ENCODE measurements around the gene LIN28A.

The LIN28A gene
- long read RNA-seq = 0 reads

GRCh38 chr1:26410706-26411623, at the start of gene LIN28A:
Gene LIN28A, plus strand, starts transcription at chr1:26410817. Its CDS starts 75 bp downstream, at chr1:26410892.
- DNase-seq (ENCODE audit: low read depth in 1 of 2, low spot score in 1 of 2) = no peak

GRCh38 chr1:26361605-26362122, 49.0 kb upstream of the LIN28A start:
- H3K27ac ChIP-seq (replicated peaks) = no peak overlapping the region
- H3K27me3 ChIP-seq (ENCODE audit: insufficient read depth, poor library complexity, severe bottlenecking) = peaks cover 18% of the 10 kb centered on the region
- no peak for TF ChIP-seq GABPA (IDR thresholded peaks at IDR 0.05; ENCODE audit: low read depth)
- no peak for TF ChIP-seq POLR2AphosphoS5 (IDR thresholded peaks at IDR 0.05; ENCODE audit: low read depth)
- no peak for TF ChIP-seq SPI1 (IDR thresholded peaks at IDR 0.05; ENCODE audit: borderline replicate concordance, low read depth)
- TF ChIP-seq CTCF (IDR thresholded peaks at IDR 0.05; ENCODE audit: insufficient read depth, low read length) = no peak
- TF ChIP-seq REST (IDR thresholded peaks at IDR 0.05; ENCODE audit: insufficient replicate concordance, low read depth) = no peak
- no peak overlapping the region for H3K4me3 ChIP-seq (replicated peaks; ENCODE audit: insufficient read depth, low read length)
- DNase-seq (ENCODE audit: low read depth in 1 of 2, low spot score in 1 of 2) = no peak

More at GRCh38 chr1:26410706-26411623, at the start of gene LIN28A:
- TF ChIP-seq REST (IDR thresholded peaks at IDR 0.05; ENCODE audit: insufficient replicate concordance, low read depth) (peak; percentile 19), GABPA (IDR thresholded peaks at IDR 0.05; ENCODE audit: low read depth) (no peak)
- Histone ChIP-seq H3K27ac (replicated peaks) (no peak within 1 kb of the TSS), H3K4me3 (replicated peaks; ENCODE audit: insufficient read depth, low read length) (no peak within 1 kb of the TSS), H3K27me3 (ENCODE audit: insufficient read depth, poor library complexity, severe bottlenecking) (peaks cover 53% of the 10 kb centered on the region)

GRCh38 chr1:26362331-26362730, 48.3 kb upstream of the LIN28A start:
- TF ChIP-seq REST (IDR thresholded peaks at IDR 0.05; ENCODE audit: insufficient replicate concordance, low read depth) = no peak
- no peak for TF ChIP-seq GABPA (IDR thresholded peaks at IDR 0.05; ENCODE audit: low read depth)
- H3K27me3 ChIP-seq (ENCODE audit: insufficient read depth, poor library complexity, severe bottlenecking) = peaks cover 18% of the 10 kb centered on the region
- DNase-seq (ENCODE audit: low read depth in 1 of 2, low spot score in 1 of 2) = no peak
- no peak overlapping the region for H3K4me3 ChIP-seq (replicated peaks; ENCODE audit: insufficient read depth, low read length)
- H3K27ac ChIP-seq (replicated peaks) = no peak overlapping the region
